Activated T-cell treated with anti-CD3 and anti-CD28 coated beads, Interleukin-2, amount 50 U/mL, for 72 hours (primary cell): ENCODE data around the gene FBXO15. TPM values are rescaled to one million over a fixed set of nuclear protein-coding genes. Genes with fewer than 3 reads are reported as not detected.

ENCODE experiments used
- ATAC-seq, 2 donors: fragments of 150-1000 bp; cut with Tn5 transposase; replicated peaks in 1 of 2; 2 replicates each; pipeline ENCODE4 v1.10.0; 2021; ENCODE audit warnings: moderate library complexity in 2 of 2, mild to moderate bottlenecking in 1 of 2
- DNase-seq, 2 donors: peaks; one replicate each; pipeline ENCODE4 v3.0.0; 2021 to 2022; ENCODE audit warnings: mixed read lengths in 1 of 2
- H3K27ac Mint-ChIP-seq: one replicate; pipeline ENCODE4 v1.8.0; 2022; ENCODE audit warnings: mild to moderate bottlenecking, moderate library complexity, mixed read lengths
- H3K27me3 Mint-ChIP-seq: one replicate; pipeline ENCODE4 v1.8.0; 2022; ENCODE audit warnings: low read depth, mixed read lengths
- H3K36me3 Mint-ChIP-seq, 2 donors: one replicate each; pipeline ENCODE4 v1.8.0; 2022; ENCODE audit warnings: mixed read lengths in 2 of 2, mild to moderate bottlenecking in 1 of 2; ENCODE audit not compliant: insufficient read depth in 2 of 2
- H3K4me1 Mint-ChIP-seq: one replicate; pipeline ENCODE4 v1.8.0; 2022; ENCODE audit warnings: low read depth, mixed read lengths
- H3K4me3 Mint-ChIP-seq, 2 donors: one replicate each; pipeline ENCODE4 v1.8.0; 2022; ENCODE audit warnings: mild to moderate bottlenecking in 2 of 2, mixed read lengths in 2 of 2, moderate library complexity in 2 of 2
- H3K9me3 Mint-ChIP-seq, 2 donors: one replicate each; pipeline ENCODE4 v1.8.0; 2022; ENCODE audit warnings: mixed read lengths in 2 of 2
- total RNA-seq, 2 donors: library from RNA; stranded (reverse); gene quantifications; one replicate each; pipeline ENCODE4 v1.2.3, GENCODE V29; 2022

FBXO15 gene
- total RNA-seq = 1 to 10 TPM; 1.0 to 2.1 TPM

- Mint-ChIP-seq H3K4me3 (peak within 1 kb of the TSS; percentile 92 to 98), H3K4me1 (peaks cover 54% of the 10 kb centered on the region), H3K27me3 (no peaks in the 10 kb centered on the region), H3K9me3 (no peaks in the 10 kb centered on the region), H3K36me3 (peaks cover 5 to 6% of the 10 kb centered on the region in 2 donors), H3K27ac (peak within 1 kb of the TSS; percentile 99)
- ATAC-seq (peak; percentile 90 to 91), DNase-seq (peak; percentile 96)
These were observed at the start of gene FBXO15, which contains the start of gene TIMM21 for GRCh38 chr18:74147779-74148542. Gene FBXO15, minus strand, starts transcription at chr18:74147834. Its CDS starts 49 bp downstream, at chr18:74147785. Gene TIMM21, plus strand, starts transcription at chr18:74148523. Its CDS starts 286 bp downstream, at chr18:74148809.

DNA sequence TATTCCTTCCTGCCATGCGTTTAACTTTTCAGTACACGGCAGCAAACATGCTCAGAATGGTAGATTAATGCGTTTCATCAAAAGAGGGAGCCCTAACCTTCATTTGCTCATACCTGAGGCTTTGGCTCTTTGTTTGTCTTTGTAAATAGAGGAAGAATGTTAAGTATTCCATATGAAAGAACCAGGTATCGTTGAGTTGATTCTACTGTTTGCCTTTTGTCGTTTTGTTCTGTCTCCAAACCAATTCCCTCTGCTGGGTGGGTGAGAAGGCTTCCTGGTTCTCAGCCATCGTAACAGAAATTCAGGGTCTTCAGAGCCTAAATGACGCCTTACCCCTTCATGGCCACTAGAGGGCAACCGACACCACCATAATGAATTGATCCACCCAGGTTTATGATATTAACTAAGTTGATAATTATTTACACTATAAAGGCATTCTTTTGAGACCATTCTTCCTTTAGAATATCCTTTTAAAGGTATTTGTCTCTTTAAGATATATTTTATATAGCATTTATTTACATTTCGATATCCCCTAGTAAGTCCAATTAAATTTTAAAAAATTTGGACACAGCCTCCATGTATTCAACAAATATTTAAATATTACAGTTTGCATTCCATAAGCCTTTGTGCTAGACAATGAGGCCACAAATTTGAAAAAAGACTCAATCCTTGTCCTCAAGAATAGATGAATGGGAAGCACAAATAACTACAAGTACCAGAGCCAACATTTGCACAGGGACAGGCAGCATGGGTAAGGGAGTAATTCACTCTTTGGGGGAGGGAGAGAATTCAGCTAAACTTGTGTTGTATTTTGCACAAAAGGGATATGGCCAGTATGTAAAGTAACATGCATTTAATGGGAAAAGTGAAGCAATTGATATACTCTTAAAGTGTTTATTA is 48.8 kb upstream of the FBXO15 start:
- Mint-ChIP-seq H3K36me3 (no peaks in the 10 kb centered on the region), H3K27ac (peak overlapping the region; percentile 23), H3K27me3 (peaks cover 15% of the 10 kb centered on the region), H3K9me3 (no peaks in the 10 kb centered on the region), H3K4me1 (peaks cover 6% of the 10 kb centered on the region), H3K4me3 (peak overlapping the region; percentile 75 to 85)
- ATAC-seq = peak; percentile 78 to 87
- DNase-seq = peak; percentile 29 to 44

- no peak overlapping the region for H3K27ac Mint-ChIP-seq
- ATAC-seq = no peak
These were observed 47.1 kb upstream of the FBXO15 start for GRCh38 chr18:74194691-74195090.

DNA sequence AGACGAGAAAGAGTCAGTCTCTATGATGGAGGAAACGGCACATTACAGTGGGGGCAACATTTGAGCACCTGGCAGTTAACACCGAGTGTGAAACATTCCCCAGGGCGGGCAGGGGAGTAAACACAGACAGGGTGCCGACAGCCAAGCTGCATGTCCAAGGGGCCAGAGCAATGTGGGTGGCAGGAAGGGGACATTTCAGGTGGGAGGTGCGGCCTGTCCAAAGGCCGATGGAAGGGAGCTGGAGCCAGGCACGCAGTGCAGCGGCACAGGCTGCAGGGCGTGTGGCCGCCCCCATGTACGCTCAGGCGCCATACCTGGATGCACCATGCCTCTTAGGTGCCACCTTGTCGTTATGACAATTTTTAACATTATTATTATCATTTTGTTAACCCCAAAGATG is 43.9 kb upstream of the FBXO15 start:
- Mint-ChIP-seq H3K36me3 (no peaks in the 10 kb centered on the region), H3K4me1 (peaks cover 6% of the 10 kb centered on the region), H3K27me3 (peaks cover 31% of the 10 kb centered on the region)

More at GRCh38 chr18:74194691-74195090, 47.1 kb upstream of the FBXO15 start:
- H3K4me1 Mint-ChIP-seq = peaks cover 6% of the 10 kb centered on the region
- H3K9me3 Mint-ChIP-seq = no peaks in the 10 kb centered on the region
- no peak overlapping the region for H3K4me3 Mint-ChIP-seq
- no peaks in the 10 kb centered on the region for H3K36me3 Mint-ChIP-seq
- H3K27me3 Mint-ChIP-seq = peaks cover 29% of the 10 kb centered on the region
- DNase-seq = no peak

DNA sequence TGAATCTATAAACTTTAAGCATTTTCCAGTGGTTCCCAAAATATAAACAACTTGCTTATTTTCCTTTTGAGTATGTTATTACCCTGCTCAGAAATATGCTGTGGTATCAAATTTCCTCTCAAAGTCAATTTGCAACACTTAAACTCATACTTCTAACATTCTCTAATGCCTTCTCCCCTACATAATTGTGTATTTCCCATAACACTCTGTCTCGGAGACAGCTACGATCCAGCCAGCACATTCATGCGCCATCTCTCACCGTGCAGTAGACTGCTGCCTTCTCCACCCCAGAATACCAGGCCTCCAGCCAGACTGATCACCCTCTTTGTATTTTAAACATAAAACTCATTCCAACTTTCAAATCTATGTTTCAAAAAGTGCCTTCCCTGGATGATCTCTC is 42.5 kb upstream of the FBXO15 start:
- Mint-ChIP-seq H3K4me1 (no peaks in the 10 kb centered on the region), H3K36me3 (no peaks in the 10 kb centered on the region), H3K4me3 (no peak overlapping the region), H3K27me3 (peaks cover 37% of the 10 kb centered on the region), H3K9me3 (no peaks in the 10 kb centered on the region), H3K27ac (no peak overlapping the region)
- no peak for ATAC-seq
- DNase-seq = no peak

More for the DNA sequence above, 43.9 kb upstream of the FBXO15 start:
- no peak overlapping the region for H3K4me3 Mint-ChIP-seq
- no peak overlapping the region for H3K27ac Mint-ChIP-seq
- no peaks in the 10 kb centered on the region for H3K9me3 Mint-ChIP-seq
- DNase-seq = no peak
- no peak for ATAC-seq

- Mint-ChIP-seq H3K36me3 (no peaks in the 10 kb centered on the region), H3K9me3 (no peaks in the 10 kb centered on the region), H3K27me3 (peaks cover 43% of the 10 kb centered on the region), H3K4me1 (no peaks in the 10 kb centered on the region), H3K4me3 (no peak overlapping the region), H3K27ac (no peak overlapping the region)
- ATAC-seq (no peak), DNase-seq (no peak)
These were observed 39.0 kb upstream of the FBXO15 start for GRCh38 chr18:74186661-74187060.

DNA sequence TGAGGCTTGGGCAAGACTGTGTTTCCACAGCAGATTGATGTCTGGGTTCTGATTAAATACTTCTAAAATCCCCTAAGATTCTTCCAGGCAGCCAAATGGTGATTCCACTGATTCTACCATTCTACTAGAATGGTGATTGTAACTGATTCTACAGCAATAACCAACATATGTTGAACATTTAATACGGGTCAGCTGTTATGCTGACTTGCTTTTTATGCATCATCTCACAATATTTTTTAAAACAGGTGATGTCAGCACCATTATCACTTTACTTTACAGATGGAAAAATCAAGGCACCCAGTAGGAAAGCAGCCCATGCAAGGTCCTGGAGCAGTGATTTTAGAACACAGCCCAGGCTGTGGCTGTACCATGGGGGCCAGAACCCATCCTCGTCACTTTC is 38.2 kb upstream of the FBXO15 start:
- Mint-ChIP-seq H3K4me3 (no peak overlapping the region), H3K36me3 (no peaks in the 10 kb centered on the region), H3K9me3 (no peaks in the 10 kb centered on the region), H3K27me3 (peaks cover 35% of the 10 kb centered on the region), H3K27ac (no peak overlapping the region), H3K4me1 (no peaks in the 10 kb centered on the region)
- no peak for DNase-seq
- ATAC-seq = no peak

- no peak overlapping the region for H3K27ac Mint-ChIP-seq
- ATAC-seq = no peak
- no peak overlapping the region for H3K4me3 Mint-ChIP-seq
- H3K27me3 Mint-ChIP-seq = peaks cover 34% of the 10 kb centered on the region
- no peaks in the 10 kb centered on the region for H3K9me3 Mint-ChIP-seq
- no peaks in the 10 kb centered on the region for H3K4me1 Mint-ChIP-seq
- no peak for DNase-seq
- no peaks in the 10 kb centered on the region for H3K36me3 Mint-ChIP-seq
These were observed 37.2 kb upstream of the FBXO15 start for GRCh38 chr18:74184875-74185274.

DNA sequence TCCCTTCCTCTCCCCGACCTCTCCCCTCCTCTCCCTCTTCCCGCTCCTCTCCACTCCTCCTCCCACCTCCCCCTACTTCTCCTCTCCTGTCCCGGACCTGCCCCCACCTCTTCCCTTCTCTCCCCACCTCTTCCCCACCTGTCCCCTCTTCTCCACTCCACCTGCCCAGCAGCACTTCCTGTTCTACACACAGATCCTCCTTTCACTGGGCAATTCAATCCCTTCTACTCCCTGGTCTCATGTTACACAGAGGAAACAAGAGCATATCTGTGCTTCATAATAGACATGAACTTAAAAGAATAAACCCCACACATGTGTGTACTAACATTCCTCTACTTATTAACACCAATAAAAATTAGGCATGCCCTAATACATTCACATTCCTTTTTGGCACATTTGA is 35.5 kb upstream of the FBXO15 start:
- Mint-ChIP-seq H3K9me3 (no peaks in the 10 kb centered on the region), H3K4me3 (no peak overlapping the region), H3K27ac (no peak overlapping the region), H3K4me1 (no peaks in the 10 kb centered on the region), H3K36me3 (no peaks in the 10 kb centered on the region), H3K27me3 (peaks cover 39% of the 10 kb centered on the region)
- no peak for DNase-seq
- ATAC-seq = no peak

DNA sequence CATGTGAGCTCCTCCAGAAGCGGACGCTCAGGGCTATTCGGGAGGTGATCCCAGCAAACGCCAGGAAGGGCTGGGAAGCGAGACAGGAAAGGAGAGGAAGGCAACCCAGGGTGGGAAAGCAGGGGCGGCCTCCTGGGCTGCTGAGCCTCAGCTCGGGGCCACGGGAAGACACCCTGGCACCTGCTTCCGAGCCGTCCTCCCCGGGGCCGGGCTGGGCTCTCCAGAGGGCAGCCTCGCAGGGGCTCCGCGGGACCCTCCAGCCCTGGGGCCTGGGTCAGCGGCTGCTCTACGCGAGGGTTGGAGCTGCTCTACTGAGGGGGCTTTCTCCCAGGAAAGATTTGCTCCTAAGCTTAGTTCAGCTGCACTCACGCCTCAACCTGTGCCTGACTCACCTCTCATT is 34.7 kb upstream of the FBXO15 start:
- Mint-ChIP-seq H3K36me3 (no peaks in the 10 kb centered on the region), H3K9me3 (no peaks in the 10 kb centered on the region), H3K27ac (no peak overlapping the region), H3K4me1 (no peaks in the 10 kb centered on the region), H3K27me3 (peaks cover 39% of the 10 kb centered on the region), H3K4me3 (no peak overlapping the region)
- ATAC-seq = no peak
- no peak for DNase-seq

GRCh38 chr18:74179623-74180199 is 32.1 kb upstream of the FBXO15 start:
- DNase-seq = no peak
- ATAC-seq = no peak

DNA sequence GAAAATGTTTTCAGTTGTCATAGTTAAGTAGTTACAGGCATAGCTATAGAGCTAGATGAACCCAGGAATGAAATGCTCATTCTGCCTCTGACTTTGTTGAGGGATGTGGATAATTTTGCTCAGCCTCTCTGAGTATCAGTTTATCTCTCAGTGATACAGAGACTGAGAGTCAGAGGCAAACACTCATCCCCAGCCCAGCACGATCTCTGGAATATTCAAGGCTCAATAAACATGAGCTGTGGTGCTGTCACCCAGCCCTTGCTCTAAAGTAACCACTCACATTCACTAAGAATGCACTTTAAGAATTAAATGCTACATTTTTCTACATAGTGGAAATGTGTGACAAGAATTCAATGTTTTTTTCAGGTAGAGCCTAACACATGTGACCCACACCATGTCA is 31.2 kb upstream of the FBXO15 start:
- ATAC-seq = no peak
- no peaks in the 10 kb centered on the region for H3K36me3 Mint-ChIP-seq
- no peaks in the 10 kb centered on the region for H3K9me3 Mint-ChIP-seq
- DNase-seq = no peak
- no peaks in the 10 kb centered on the region for H3K4me1 Mint-ChIP-seq
- peaks cover 40% of the 10 kb centered on the region for H3K27me3 Mint-ChIP-seq
- H3K27ac Mint-ChIP-seq = no peak overlapping the region
- no peak overlapping the region for H3K4me3 Mint-ChIP-seq

More at GRCh38 chr18:74179623-74180199, 32.1 kb upstream of the FBXO15 start:
- Mint-ChIP-seq H3K9me3 (no peaks in the 10 kb centered on the region), H3K4me1 (no peaks in the 10 kb centered on the region), H3K4me3 (no peak overlapping the region), H3K36me3 (no peaks in the 10 kb centered on the region), H3K27me3 (peaks cover 48% of the 10 kb centered on the region), H3K27ac (no peak overlapping the region)

DNA sequence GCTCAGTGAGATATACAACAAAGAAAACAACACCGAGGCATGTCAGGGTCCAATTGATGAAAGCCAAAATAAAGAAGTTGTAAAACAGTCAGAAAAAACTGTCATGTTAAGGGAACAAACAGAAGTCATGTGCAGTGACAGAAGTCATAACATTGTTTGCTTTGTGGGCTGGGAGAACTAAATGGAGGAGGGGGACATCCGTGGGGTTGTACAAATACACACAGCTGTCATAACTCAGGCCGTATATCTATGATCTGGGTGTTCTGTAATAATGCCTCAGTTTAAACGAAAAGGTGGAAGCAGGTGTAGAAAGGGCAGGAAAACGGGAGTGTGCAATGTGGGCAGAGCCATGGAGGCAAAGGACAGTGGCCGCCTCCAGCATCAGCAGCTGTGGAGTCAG is 28.0 kb upstream of the FBXO15 start:
- ATAC-seq (no peak), DNase-seq (no peak)
- Mint-ChIP-seq H3K27ac (no peak overlapping the region), H3K4me3 (no peak overlapping the region), H3K4me1 (no peaks in the 10 kb centered on the region), H3K36me3 (no peaks in the 10 kb centered on the region), H3K9me3 (no peaks in the 10 kb centered on the region), H3K27me3 (peaks cover 51% of the 10 kb centered on the region)
